CD4-positive, alpha-beta T cell treated with Interleukin-6 for 4 hours (primary cell): Measurements from ENCODE around the gene TLR7.

ENCODE experiments used
- DNase-seq: peaks from one replicate; pipeline ENCODE4 v3.0.0-alpha.2; 2020; ENCODE audit warnings: mixed read lengths

Gene TLR7

GRCh38 chrX:12866451-12867377, at the start of gene TLR7:
TSS of gene TLR7 (plus strand) at chrX:12867072. CDS start at chrX:12867579, 507 bp downstream.
- no peak for DNase-seq

- DNase-seq: no peak
Observed at GRCh38 chrX:12817528-12817927, 49.3 kb upstream of the TLR7 start.

- no peak for DNase-seq
Observed at GRCh38 chrX:12819222-12819621, 47.6 kb upstream of the TLR7 start.

GRCh38 chrX:12820737-12821136, 46.1 kb upstream of the TLR7 start:
- no peak for DNase-seq

- no peak for DNase-seq
Observed at GRCh38 chrX:12824944-12825343, 41.9 kb upstream of the TLR7 start.

- no peak for DNase-seq
Observed at GRCh38 chrX:12825801-12826200, 41.1 kb upstream of the TLR7 start.

GRCh38 chrX:12843061-12843667, 23.7 kb upstream of the TLR7 start:
- DNase-seq: no peak

GRCh38 chrX:12843668-12844279, 23.1 kb upstream of the TLR7 start:
- no peak for DNase-seq

GRCh38 chrX:12844319-12844718, 22.6 kb upstream of the TLR7 start:
- DNase-seq: no peak

- DNase-seq: no peak
Observed at GRCh38 chrX:12865359-12865758, 1.5 kb upstream of the TLR7 start.

- DNase-seq: no peak
Observed at GRCh38 chrX:12867685-12868084, 813 bp downstream of the TLR7 start.

- DNase-seq: no peak
Observed at GRCh38 chrX:12868747-12869146, 1.9 kb downstream of the TLR7 start.

GRCh38 chrX:12871257-12871656, 4.4 kb downstream of the TLR7 start:
- DNase-seq: no peak

- DNase-seq: no peak
Observed at GRCh38 chrX:12872741-12873140, 5.9 kb downstream of the TLR7 start.

GRCh38 chrX:12874581-12874980, 7.7 kb downstream of the TLR7 start:
- no peak for DNase-seq

GRCh38 chrX:12877386-12877785, 10.5 kb downstream of the TLR7 start:
- DNase-seq: no peak

- DNase-seq: no peak
Observed at GRCh38 chrX:12878536-12878935, 11.7 kb downstream of the TLR7 start.

GRCh38 chrX:12881914-12882313, 15.0 kb downstream of the TLR7 start:
- DNase-seq: no peak

GRCh38 chrX:12885508-12885907, 18.6 kb downstream of the TLR7 start:
- DNase-seq: no peak

- no peak for DNase-seq
Observed at GRCh38 chrX:12886545-12886944, 19.7 kb downstream of the TLR7 start.

GRCh38 chrX:12887141-12887540, 20.3 kb downstream of the TLR7 start:
- DNase-seq: no peak

- no peak for DNase-seq
Observed at GRCh38 chrX:12887767-12888166, 20.9 kb downstream of the TLR7 start.

- no peak for DNase-seq
Observed at GRCh38 chrX:12890467-12890866, 23.6 kb downstream of the TLR7 start.

GRCh38 chrX:12891171-12891570, 24.3 kb downstream of the TLR7 start:
- no peak for DNase-seq
